Measurements from ENCODE around the gene MPPE1.

MPPE1 gene

DNA sequence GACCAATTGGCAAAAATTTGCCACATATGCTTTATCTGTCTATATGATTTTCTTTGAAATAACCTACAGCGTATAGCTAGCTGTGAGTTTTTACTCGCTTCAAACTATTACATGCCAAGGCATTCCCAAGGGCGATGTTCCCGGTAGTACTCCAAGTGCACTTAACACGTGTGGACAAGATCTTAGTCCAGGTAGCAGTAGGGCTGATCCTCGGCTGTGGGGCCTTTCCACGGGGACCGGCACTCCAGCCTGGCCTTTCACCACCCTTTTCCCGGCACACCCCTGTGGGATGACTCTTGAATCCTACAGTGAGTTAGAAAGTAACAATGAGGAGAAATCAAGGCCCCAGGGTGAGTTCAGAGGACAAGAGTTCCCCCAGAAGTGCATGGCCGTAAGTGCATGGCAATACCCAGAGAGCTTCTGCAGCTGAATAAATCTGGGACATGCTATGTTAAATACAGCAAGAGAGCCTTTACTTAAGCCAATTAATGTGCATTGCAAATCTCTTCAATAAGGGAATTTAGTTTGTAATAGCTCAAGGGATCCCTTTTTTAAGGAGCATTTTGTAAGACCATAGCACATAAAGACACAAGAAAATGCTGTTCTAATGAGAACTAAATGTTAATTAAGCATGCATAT is 30.5 kb downstream of the MPPE1 start:
- no peak for TF ChIP-seq BACH2 (CRISPR knock-in tag; IDR thresholded peaks at IDR 0.05; ENCODE audit: borderline replicate concordance)
- TF ChIP-seq PATZ1 (CRISPR knock-in tag; IDR thresholded peaks at IDR 0.05; ENCODE audit: borderline replicate concordance): no peak
- TF ChIP-seq ZNF8 (CRISPR knock-in tag; IDR thresholded peaks at IDR 0.05): no peak
- TF ChIP-seq PPARA (CRISPR knock-in tag; IDR thresholded peaks at IDR 0.05; ENCODE audit: borderline replicate concordance): no peak
- no peak for ATAC-seq

GRCh38 chr18:11874676-11875075 is 33.4 kb downstream of the MPPE1 start:
- TF ChIP-seq PATZ1 (CRISPR knock-in tag; IDR thresholded peaks at IDR 0.05; ENCODE audit: borderline replicate concordance): no peak
- no peak for TF ChIP-seq TOX (CRISPR knock-in tag; IDR thresholded peaks at IDR 0.05; ENCODE audit: borderline replicate concordance)
- TF ChIP-seq RARB (CRISPR knock-in tag; IDR thresholded peaks at IDR 0.05): no peak
- no peak for TF ChIP-seq ISL1 (CRISPR knock-in tag; IDR thresholded peaks at IDR 0.05)
- TF ChIP-seq PPARA (CRISPR knock-in tag; IDR thresholded peaks at IDR 0.05; ENCODE audit: borderline replicate concordance): no peak
- TF ChIP-seq TCF4 (CRISPR knock-in tag; IDR thresholded peaks at IDR 0.05; ENCODE audit: borderline replicate concordance): no peak
- ATAC-seq: no peak

DNA sequence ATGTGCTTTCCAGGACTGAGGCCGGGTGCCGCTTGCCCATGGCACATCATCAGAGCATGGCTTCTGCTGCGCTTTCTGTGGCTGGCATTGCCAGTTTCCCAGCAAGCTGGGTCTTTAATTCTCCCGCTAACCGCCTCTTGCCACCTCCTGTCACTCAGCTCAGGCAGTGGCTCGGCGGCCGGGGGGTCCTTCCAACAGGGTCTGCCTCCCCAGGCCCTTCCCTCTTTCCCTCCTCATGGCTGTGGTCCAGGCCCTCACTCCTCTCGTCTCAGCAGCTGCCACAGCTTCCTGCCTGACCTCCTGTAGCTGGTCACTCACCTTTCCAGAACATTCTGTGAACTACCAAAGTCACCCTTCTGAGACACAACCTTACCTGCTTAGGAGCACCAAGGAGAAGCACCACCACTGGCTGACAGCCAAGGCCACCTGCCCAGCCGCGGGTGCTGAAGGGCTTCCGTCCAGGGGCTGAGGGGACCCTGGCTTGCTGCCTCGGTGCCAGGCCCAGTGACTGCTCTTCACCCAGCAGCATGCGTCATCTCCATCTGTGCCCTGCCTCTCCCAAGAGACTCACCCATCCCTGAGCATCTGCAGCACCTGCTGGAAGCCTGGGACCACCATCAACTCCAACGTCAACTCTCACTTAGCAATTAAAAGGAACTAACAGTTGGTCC is 34.3 kb downstream of the MPPE1 start:
- ATAC-seq: no peak
- TF ChIP-seq SNAI2 (CRISPR knock-in tag; IDR thresholded peaks at IDR 0.05): no peak

DNA sequence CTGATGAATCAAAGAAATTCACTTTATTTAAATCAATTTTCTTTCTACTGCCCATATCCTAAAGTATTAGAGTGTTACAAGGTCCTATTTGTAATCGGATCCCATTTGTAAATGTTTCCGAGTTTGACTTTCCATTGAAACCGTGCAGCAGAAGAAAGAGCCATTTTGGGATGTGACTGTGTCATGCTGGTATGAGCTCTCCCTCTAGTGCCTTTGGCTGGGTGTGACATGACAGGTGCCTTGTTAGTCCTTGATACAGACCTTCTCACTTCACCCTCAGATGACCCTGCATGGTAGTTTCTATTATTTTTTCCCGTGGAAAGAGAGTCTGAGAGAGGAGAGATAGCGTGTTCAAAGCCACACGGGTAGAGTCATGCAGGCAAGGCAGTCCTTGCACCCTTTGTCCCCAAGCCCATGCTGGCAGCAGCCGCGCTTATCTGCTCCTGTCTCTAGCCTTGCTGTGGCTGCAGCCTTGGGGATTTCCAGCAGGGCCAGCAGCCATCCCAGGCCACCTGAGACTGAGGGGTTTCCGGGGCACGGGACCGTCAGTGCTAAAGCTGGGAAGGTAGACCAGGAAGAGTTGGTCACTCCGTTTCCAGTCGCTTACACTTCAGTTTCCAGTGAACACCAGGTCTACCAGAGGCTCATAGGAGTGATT is 35.5 kb downstream of the MPPE1 start:
- TF ChIP-seq POU6F1 (CRISPR knock-in tag; IDR thresholded peaks at IDR 0.05; ENCODE audit: borderline replicate concordance, low read depth) (no peak), SNAI2 (CRISPR knock-in tag; IDR thresholded peaks at IDR 0.05) (no peak), ISL1 (CRISPR knock-in tag; IDR thresholded peaks at IDR 0.05) (no peak), OSR1 (CRISPR knock-in tag; IDR thresholded peaks at IDR 0.05) (no peak)
- peak; percentile 76 for ATAC-seq

GRCh38 chr18:11871501-11871900 is 36.6 kb downstream of the MPPE1 start:
- no peak for ATAC-seq
- TF ChIP-seq TCF4 (CRISPR knock-in tag; IDR thresholded peaks at IDR 0.05; ENCODE audit: borderline replicate concordance): no peak
- TF ChIP-seq RARB (CRISPR knock-in tag; IDR thresholded peaks at IDR 0.05): no peak
- no peak for TF ChIP-seq ZFP3 (CRISPR knock-in tag; IDR thresholded peaks at IDR 0.05)
- TF ChIP-seq ZNF70 (CRISPR knock-in tag; IDR thresholded peaks at IDR 0.05): no peak
- no peak for TF ChIP-seq ESRRG (CRISPR knock-in tag; IDR thresholded peaks at IDR 0.05)
- TF ChIP-seq, protein P1, sequence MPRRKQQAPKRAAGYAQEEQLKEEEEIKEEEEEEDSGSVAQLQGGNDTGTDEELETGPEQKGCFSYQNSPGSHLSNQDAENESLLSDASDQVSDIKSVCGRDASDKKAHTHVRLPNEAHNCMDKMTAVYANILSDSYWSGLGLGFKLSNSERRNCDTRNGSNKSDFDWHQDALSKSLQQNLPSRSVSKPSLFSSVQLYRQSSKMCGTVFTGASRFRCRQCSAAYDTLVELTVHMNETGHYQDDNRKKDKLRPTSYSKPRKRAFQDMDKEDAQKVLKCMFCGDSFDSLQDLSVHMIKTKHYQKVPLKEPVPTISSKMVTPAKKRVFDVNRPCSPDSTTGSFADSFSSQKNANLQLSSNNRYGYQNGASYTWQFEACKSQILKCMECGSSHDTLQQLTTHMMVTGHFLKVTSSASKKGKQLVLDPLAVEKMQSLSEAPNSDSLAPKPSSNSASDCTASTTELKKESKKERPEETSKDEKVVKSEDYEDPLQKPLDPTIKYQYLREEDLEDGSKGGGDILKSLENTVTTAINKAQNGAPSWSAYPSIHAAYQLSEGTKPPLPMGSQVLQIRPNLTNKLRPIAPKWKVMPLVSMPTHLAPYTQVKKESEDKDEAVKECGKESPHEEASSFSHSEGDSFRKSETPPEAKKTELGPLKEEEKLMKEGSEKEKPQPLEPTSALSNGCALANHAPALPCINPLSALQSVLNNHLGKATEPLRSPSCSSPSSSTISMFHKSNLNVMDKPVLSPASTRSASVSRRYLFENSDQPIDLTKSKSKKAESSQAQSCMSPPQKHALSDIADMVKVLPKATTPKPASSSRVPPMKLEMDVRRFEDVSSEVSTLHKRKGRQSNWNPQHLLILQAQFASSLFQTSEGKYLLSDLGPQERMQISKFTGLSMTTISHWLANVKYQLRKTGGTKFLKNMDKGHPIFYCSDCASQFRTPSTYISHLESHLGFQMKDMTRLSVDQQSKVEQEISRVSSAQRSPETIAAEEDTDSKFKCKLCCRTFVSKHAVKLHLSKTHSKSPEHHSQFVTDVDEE (CRISPR knock-in tag; IDR thresholded peaks at IDR 0.05): no peak
- TF ChIP-seq ZNF8 (CRISPR knock-in tag; IDR thresholded peaks at IDR 0.05): no peak
- TF ChIP-seq ZC3H10 (CRISPR knock-in tag; IDR thresholded peaks at IDR 0.05): no peak
- TF ChIP-seq ZNF565 (CRISPR knock-in tag; conservative IDR thresholded peaks at IDR 0.05; ENCODE audit: low read depth): no peak
- TF ChIP-seq CREB5 (CRISPR knock-in tag; IDR thresholded peaks at IDR 0.05; ENCODE audit: low read depth): no peak
- TF ChIP-seq TOX (CRISPR knock-in tag; IDR thresholded peaks at IDR 0.05; ENCODE audit: borderline replicate concordance): no peak
- TF ChIP-seq SNAI2 (CRISPR knock-in tag; IDR thresholded peaks at IDR 0.05): no peak
- no peak for TF ChIP-seq OSR1 (CRISPR knock-in tag; IDR thresholded peaks at IDR 0.05)
- no peak for TF ChIP-seq ARNTL (CRISPR knock-in tag; IDR thresholded peaks at IDR 0.05; ENCODE audit: borderline replicate concordance, low read depth)
- TF ChIP-seq ISL1 (CRISPR knock-in tag; IDR thresholded peaks at IDR 0.05): no peak
- no peak for TF ChIP-seq GLIS3 (CRISPR knock-in tag; IDR thresholded peaks at IDR 0.05)
- no peak for TF ChIP-seq PATZ1 (CRISPR knock-in tag; IDR thresholded peaks at IDR 0.05; ENCODE audit: borderline replicate concordance)
- TF ChIP-seq BACH2 (CRISPR knock-in tag; IDR thresholded peaks at IDR 0.05; ENCODE audit: borderline replicate concordance): no peak
